GM19238 (cell line): Measurements from ENCODE around the gene PTMS.

ENCODE experiments used
- DNase-seq: peaks from one replicate; pipeline ENCODE4 v3.0.0; 2011; ENCODE audit warnings: low spot score; ENCODE audit not compliant: insufficient read length

Gene PTMS

GRCh38 chr12:6771509-6772330, 5.6 kb downstream of the PTMS start:
- no peak for DNase-seq

- peak; percentile 58 for DNase-seq
Observed at GRCh38 chr12:6772331-6772695, 6.2 kb downstream of the PTMS start, which contains the start of gene LAG3. TSS of gene LAG3 (plus strand) at chr12:6772520. CDS start at chr12:6772853, 333 bp downstream.

- DNase-seq: peak; percentile 50
Observed at GRCh38 chr12:6772726-6773589, 6.8 kb downstream of the PTMS start.

- no peak for DNase-seq
Observed at GRCh38 chr12:6773590-6774351, 7.6 kb downstream of the PTMS start.

- DNase-seq: no peak
Observed at GRCh38 chr12:6774499-6775062, 8.4 kb downstream of the PTMS start.

GRCh38 chr12:6775185-6776174, 9.3 kb downstream of the PTMS start:
- DNase-seq: no peak

- no peak for DNase-seq
Observed at GRCh38 chr12:6777386-6777785, 11.2 kb downstream of the PTMS start.

GRCh38 chr12:6778217-6778573, 12.0 kb downstream of the PTMS start:
- DNase-seq: no peak

GRCh38 chr12:6778574-6779550, 12.7 kb downstream of the PTMS start:
- DNase-seq: peak; percentile 81

- DNase-seq: no peak
Observed at GRCh38 chr12:6779708-6780432, 13.7 kb downstream of the PTMS start.

GRCh38 chr12:6780573-6780972, 14.4 kb downstream of the PTMS start:
- no peak for DNase-seq

GRCh38 chr12:6782119-6782518, 16.0 kb downstream of the PTMS start:
- DNase-seq: no peak

GRCh38 chr12:6782850-6783566, 16.8 kb downstream of the PTMS start:
- DNase-seq: no peak

GRCh38 chr12:6783828-6784227, 17.7 kb downstream of the PTMS start:
- no peak for DNase-seq

- no peak for DNase-seq
Observed at GRCh38 chr12:6784296-6784695, 18.1 kb downstream of the PTMS start.

GRCh38 chr12:6784761-6785160, 18.6 kb downstream of the PTMS start:
- DNase-seq: no peak

- DNase-seq: no peak
Observed at GRCh38 chr12:6786416-6787094, 20.4 kb downstream of the PTMS start.
